ENCODE results near the gene CAST.
"Not testable (repeated sequence)": the region's sequence is repeated elsewhere in the genome, so short reads cannot be mapped to it uniquely, and the experiment has no call there.

CAST gene

DNA sequence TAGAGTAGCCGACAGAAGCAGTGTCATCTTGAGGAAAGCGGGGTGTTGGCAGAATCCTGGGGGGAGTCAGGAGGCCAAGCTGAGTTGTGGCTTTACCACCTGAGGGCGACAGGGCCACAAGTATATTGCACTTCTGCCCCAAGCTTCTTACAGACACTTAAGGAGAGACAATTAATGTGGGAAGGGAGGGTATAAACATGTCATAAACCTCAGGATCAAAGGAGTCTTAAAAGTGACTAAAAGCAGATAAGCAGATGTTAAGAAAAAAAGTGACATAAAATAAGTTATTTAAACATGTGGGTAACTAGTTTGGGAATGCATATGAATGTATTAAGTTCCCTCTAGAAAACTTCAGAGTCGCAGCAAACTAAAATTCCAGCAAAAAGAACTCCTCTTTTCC lies 81.6 kb downstream of the CAST start:
- DNase-seq (ENCODE audit: extremely low read depth in 1 of 2, low read depth in 1 of 2) = no peak

DNA sequence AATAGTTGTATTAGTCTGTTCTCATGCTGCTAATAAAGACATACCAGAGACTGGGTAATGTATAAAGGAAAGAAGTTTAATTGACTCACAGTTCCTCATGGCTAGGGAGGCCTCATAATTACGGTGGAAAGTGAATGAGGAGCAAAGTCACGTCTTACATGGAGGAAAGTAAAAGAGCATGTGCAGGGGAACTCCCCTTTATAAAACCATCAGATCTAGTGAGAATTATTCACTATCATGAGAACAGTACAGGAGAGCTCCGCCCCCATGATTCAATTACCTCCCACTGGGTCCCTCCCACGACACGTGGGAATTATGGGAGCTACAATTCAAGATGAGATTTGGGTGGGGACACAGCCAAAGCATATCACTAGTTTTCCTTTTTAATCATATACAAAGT lies 82.0 kb downstream of the CAST start:
- DNase-seq (ENCODE audit: extremely low read depth in 1 of 2, low read depth in 1 of 2) = not testable (repeated sequence)

- DNase-seq (ENCODE audit: extremely low read depth in 1 of 2, low read depth in 1 of 2) = no peak
Observed at GRCh38 chr5:96745025-96745424, 82.8 kb downstream of the CAST start.

DNA sequence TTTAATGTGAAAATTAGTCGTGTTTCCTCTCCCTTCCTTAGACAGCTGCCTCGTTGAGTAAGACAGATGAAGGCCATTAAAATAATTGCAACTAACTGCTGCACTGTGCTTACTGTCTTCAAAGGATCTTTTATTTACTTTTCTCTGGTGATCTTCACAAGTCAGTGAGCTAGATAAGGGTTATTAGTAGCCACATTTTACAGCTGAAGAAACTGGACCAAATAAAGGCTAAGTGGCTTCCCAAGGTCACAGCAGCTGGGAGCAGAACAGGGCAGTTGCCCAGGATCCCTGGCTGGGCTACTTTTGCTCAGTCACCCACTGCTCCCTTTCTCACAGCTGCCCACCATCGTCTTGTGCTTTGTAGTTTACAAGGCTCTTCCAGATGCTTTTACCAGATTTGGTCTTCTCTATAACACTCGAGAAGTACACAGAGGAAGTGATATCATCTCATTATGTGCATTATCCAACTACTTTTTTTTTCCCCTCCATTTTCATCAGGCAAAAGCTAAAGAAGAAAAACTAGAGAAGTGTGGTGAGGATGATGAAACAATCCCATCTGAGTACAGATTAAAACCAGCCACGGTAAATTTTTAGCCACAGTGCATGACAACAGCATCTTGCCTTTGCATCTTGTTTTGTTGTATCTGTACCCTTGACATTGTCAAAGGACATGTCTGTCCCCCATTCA lies 83.8 kb downstream of the CAST start:
- no peak for DNase-seq (ENCODE audit: extremely low read depth in 1 of 2, low read depth in 1 of 2)

DNA sequence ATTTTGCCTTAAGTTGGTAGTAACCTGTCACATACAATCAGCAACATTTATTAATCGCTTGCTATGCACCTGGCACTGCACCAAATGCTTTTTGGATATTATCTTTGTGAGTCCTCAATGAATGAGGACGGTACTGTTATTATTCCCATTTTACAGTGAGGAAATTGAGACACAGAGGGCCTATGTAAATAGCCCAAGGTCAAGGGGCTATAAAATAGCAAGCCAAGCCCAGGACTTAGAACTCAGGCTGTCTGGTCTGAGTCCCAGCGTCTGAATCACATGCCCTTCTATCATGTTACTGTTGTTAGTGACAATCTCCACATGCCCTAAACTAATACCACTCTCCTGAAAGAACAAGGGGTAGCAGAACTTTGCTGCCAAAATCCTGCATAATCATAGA lies 85.5 kb downstream of the CAST start:
- no peak for DNase-seq (ENCODE audit: extremely low read depth in 1 of 2, low read depth in 1 of 2)

DNA sequence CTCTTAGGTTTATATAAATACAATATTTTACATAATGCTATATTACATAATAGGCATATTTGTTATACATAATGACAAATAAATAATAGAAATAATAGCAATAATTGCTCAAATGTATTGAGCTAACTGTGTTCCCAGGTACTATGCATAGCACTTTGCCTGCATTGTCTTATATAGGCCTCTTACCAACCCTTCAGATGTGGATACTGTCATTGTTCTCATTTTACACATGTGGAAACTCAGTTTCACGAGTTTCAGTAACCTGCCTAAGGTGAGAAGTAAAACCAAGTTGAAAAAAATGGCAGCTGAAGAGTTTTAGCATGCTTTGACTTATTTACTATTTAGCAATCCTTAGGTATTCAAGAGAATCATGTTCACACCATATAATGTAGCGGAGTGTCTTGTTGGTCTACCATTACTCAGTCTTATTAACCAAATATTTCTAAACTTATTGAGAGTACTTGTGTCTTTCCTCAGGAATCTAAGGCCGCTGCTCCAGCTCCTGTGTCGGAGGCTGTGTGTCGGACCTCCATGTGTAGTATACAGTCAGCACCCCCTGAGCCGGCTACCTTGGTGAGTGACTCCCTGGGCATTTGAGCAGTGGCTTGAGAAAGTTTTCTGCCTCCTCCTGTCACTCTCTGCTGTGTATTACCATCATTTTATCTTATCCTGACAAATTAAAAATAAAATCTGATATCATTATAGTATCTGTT lies 88.1 kb downstream of the CAST start:
- no peak for DNase-seq (ENCODE audit: extremely low read depth in 1 of 2, low read depth in 1 of 2)

- DNase-seq (ENCODE audit: extremely low read depth in 1 of 2, low read depth in 1 of 2) = no peak
Observed at GRCh38 chr5:96751203-96752169, 89.3 kb downstream of the CAST start.

- DNase-seq (ENCODE audit: extremely low read depth in 1 of 2, low read depth in 1 of 2) = peak in 1 of 2 donors; percentile 5
Observed at GRCh38 chr5:96752341-96753016, 90.3 kb downstream of the CAST start.

DNA sequence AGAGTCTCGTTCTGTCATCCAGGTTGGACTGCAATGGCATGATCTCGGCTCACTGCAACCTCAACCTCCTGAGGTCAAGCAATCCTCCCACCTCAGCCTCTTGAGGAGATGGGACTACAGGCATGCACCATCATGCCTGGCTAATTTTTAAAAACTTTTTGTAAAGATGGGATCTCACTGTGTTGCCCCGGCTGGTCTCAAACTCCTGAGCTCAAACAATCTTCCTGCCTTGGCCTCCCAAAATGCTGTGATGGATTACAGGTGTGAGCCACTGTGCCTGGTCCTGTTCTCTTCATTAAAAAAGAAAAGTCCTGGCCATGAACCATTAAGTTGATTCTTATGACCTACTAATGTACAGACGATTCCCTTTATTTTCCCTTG lies 90.8 kb downstream of the CAST start:
- DNase-seq (ENCODE audit: extremely low read depth in 1 of 2, low read depth in 1 of 2) = no peak

GRCh38 chr5:96753848-96754247 lies 91.7 kb downstream of the CAST start:
- no peak for DNase-seq (ENCODE audit: extremely low read depth in 1 of 2, low read depth in 1 of 2)

DNA sequence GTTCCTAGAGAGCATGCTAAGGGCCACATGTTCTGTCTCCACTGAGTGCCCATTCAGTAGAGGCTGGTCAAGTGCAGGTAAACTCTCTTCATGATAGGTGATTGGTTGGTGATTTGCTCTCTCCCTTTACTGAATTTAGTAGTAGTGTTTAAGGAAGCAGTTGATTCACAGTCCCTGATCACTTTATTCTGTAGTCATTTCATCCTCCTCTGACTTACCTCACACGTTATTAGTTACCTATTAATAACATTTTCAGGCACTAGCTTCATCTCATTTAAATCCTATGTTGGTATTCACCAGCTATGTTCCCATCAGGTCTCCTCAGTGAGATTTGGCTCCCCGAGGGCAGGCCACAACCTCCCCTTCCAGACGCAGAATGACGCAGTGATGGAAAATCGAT lies 93.7 kb downstream of the CAST start:
- DNase-seq (ENCODE audit: extremely low read depth in 1 of 2, low read depth in 1 of 2) = no peak

DNA sequence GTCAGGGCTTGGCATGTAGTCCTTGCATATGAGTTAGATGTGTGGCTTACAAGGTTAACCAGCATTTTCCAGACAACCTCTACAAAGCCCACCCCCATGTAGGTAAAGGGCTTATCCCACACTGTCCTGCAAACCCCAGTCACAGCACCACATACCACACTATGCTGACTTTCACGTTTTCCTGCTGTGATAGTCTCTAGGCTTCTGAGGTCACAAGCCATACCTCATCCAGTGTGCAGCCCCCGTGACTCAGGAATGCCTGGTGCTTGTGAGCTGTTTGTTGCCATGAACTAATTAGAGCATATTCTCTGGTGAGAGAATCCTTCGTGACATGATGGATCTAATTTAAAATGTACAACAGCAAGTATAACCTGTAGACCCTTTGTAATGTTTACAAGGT lies 94.8 kb downstream of the CAST start:
- DNase-seq (ENCODE audit: extremely low read depth in 1 of 2, low read depth in 1 of 2) = no peak

DNA sequence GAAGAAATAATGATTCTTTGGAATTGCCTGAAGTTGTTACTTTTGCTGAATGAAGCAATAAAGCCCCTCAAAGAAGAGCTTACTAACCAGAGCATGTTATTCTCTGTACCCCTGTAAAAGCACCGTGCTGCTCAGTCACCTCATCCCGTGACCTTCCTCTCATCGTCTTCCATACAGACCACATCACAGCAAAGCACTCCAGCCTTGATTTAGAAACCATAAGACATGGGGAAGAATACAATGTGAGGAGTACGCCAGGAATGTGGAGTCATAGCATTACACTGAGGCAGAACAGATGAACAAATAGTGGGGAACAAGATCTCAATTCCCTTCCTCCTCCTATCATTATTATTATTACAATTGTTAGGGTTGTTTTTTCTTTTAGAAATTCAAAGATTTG lies 96.4 kb downstream of the CAST start:
- no peak for DNase-seq (ENCODE audit: extremely low read depth in 1 of 2, low read depth in 1 of 2)

DNA sequence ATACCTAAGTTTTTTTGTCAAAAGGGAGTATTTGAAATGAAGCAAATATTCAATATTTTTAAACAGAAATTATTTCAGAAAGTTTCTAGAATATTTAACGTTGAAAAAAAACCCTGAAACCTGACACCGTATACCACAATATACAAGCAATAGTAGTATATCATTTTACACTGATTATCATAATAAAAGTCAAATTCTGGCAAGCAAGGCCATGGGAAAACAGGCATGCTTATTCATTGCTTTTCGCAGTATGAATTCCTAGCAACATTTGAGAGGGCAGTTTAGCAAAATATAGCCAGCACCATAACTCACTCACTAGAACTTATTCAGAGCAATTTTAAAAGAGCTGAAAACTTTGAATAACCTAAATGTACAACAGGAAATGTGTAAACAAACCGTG lies 99.4 kb downstream of the CAST start:
- no peak for DNase-seq (ENCODE audit: extremely low read depth in 1 of 2, low read depth in 1 of 2)

DNA sequence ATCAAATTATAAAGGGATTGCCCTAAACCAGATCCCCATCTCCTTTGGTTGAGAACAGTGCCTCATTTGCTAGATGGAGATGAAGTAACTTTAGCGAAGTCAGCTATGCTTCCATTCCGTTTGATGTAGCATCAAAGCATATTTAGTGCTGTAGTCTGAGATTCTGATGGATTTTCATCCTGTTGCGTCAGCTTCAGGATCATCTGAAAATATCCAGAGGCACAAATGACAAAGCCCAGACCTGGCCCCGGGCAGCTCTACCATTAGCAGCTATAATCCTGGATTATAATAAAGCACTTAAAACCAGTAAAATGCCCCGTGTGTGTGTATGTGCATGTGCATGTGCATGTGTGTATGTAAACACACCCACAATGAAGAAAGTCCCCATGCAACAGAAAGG lies 100.8 kb downstream of the CAST start:
- DNase-seq (ENCODE audit: extremely low read depth in 1 of 2, low read depth in 1 of 2) = no peak

DNA sequence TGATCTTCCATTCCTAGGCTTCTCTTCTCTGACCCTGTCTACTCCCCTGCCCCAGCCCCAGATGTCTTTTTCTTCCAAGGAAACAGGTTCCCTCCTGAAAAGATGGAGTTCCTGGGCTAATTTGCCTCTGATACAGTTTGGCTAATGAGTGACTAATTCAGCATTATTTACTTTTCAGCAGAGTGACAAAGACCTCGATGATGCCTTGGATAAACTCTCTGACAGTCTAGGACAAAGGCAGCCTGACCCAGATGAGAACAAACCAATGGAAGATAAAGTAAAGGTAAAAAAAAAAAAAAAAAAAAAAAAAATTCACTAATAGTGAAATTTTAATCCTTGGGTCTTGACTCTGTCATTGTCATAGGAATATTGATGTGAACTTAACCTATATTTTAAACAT lies 102.9 kb downstream of the CAST start:
- DNase-seq (ENCODE audit: extremely low read depth in 1 of 2, low read depth in 1 of 2) = no peak

GRCh38 chr5:96768708-96769251 lies 106.6 kb downstream of the CAST start:
- DNase-seq (ENCODE audit: extremely low read depth in 1 of 2, low read depth in 1 of 2) = no peak

- no peak for DNase-seq (ENCODE audit: extremely low read depth in 1 of 2, low read depth in 1 of 2)
Observed at GRCh38 chr5:96771395-96771794, 109.2 kb downstream of the CAST start.

GRCh38 chr5:96772111-96772510 lies 109.9 kb downstream of the CAST start:
- DNase-seq (ENCODE audit: extremely low read depth in 1 of 2, low read depth in 1 of 2) = no peak

DNA sequence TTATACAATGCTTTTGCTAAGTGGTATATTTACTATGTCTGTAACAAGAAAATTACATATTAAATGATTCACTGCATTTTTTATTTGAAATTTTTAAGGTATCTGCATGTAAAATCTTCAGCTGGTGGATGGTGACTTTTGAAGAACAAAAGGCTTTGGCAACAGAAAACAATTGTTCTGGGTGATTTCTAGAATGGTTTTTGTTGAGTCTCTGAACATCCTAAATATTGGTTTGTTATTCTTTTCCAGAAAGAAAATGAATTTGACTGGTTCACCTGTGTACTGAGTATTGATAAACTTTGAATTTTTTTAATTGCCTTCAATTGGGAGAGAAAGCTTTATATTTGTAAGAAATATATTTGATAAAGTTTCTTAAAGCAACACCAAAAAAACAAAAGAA lies 110.4 kb downstream of the CAST start:
- DNase-seq (ENCODE audit: extremely low read depth in 1 of 2, low read depth in 1 of 2) = no peak

DNA sequence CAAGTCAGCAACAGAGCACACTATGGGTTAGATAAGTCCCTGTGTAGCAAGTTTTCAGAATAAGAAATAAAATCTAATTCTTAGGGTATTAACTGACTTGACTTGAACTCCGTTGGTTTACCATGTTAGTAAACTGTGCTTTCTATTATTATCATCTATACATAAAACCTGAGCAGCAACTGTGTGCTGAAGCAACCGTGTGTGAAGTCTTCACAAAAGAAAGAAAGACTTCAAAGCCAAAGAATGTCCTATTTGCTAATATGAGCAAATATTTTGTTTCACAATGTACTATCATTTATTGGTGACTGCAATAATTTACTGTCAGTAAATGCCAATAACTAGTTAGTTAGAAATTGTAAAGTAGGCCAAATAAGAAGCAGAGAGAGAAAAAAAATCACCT lies 112.9 kb downstream of the CAST start:
- DNase-seq (ENCODE audit: extremely low read depth in 1 of 2, low read depth in 1 of 2) = no peak
